Measurements from ENCODE around the gene TMUB1.

The TMUB1 gene

DNA sequence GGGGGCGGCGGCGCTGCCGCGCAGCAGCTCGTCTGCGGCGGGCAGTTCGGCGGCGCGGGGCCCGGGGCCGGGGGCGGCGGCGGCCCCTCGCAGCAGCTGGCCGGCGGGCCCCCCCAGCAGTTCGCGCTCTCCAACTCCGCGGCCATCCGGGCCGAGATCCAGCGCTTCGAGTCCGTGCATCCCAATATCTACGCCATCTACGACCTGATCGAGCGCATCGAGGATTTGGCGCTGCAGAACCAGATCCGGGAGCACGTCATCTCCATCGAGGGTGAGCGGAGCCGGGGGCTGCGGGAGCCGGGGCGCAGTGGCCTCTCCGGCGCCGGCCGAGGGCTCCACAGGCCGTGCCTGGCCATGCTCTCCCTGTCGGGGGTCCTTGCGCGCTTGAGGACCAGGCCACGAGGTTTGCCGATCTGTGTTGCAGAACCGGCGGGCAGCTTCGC, 3.5 kb upstream of the TMUB1 start:
- Histone ChIP-seq H3K4me1 (ENCODE audit: control insufficient read depth, insufficient read depth, low read length) (peaks cover 23% of the 10 kb centered on the region), H3K9ac (ENCODE audit: low read depth, low read length) (peak overlapping the region; percentile 37), H3K27me3 (ENCODE audit: control insufficient read depth, insufficient read depth, low read length) (peaks cover 47% of the 10 kb centered on the region), H3K36me3 (ENCODE audit: control insufficient read depth, insufficient read depth, low read length) (no peaks in the 10 kb centered on the region), H3K9me3 (ENCODE audit: control insufficient read depth, insufficient read depth, low read length) (no peaks in the 10 kb centered on the region), H3K4me3 (ENCODE audit: low read depth, low read length) (peak overlapping the region; percentile 70)

- Histone ChIP-seq H3K4me3 (ENCODE audit: low read depth, low read length) (peak within 1 kb of the TSS; percentile 72), H3K36me3 (ENCODE audit: control insufficient read depth, insufficient read depth, low read length) (no peaks in the 10 kb centered on the region), H3K9me3 (ENCODE audit: control insufficient read depth, insufficient read depth, low read length) (no peaks in the 10 kb centered on the region), H3K9ac (ENCODE audit: low read depth, low read length) (peak within 1 kb of the TSS; percentile 37), H3K4me1 (ENCODE audit: control insufficient read depth, insufficient read depth, low read length) (peaks cover 23% of the 10 kb centered on the region), H3K27me3 (ENCODE audit: control insufficient read depth, insufficient read depth, low read length) (peaks cover 47% of the 10 kb centered on the region)
Measured at GRCh38 chr7:151085691-151086620, 2.7 kb upstream of the TMUB1 start, which contains the start of gene AGAP3. Gene AGAP3 (plus strand): TSS chr7:151086475. CDS start chr7:151086742, 267 bp downstream.

GRCh38 chr7:151085329-151085690, 2.0 kb upstream of the TMUB1 start:
- Histone ChIP-seq H3K9ac (ENCODE audit: low read depth, low read length) (no peak overlapping the region), H3K27me3 (ENCODE audit: control insufficient read depth, insufficient read depth, low read length) (peaks cover 47% of the 10 kb centered on the region), H3K36me3 (ENCODE audit: control insufficient read depth, insufficient read depth, low read length) (no peaks in the 10 kb centered on the region), H3K4me1 (ENCODE audit: control insufficient read depth, insufficient read depth, low read length) (peaks cover 23% of the 10 kb centered on the region), H3K9me3 (ENCODE audit: control insufficient read depth, insufficient read depth, low read length) (no peaks in the 10 kb centered on the region), H3K4me3 (ENCODE audit: low read depth, low read length) (peak overlapping the region; percentile 72)

DNA sequence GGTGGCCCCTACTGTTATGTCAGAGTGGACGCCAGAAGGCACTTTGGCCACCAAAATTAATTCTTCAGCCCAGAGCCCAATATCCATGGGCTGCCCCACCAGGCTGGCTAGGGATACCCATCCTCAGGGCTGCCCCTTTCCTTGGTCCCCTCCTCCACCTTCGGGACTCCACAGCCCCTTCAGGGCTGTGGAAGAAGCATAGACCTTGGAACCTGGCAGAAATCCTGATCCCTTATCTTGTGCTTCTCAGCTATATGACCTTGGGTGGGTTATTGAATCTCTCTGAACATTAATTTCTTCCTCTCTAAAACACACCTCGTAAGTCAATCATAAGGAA, 499 bp upstream of the TMUB1 start:
- H3K9me3 ChIP-seq (ENCODE audit: control insufficient read depth, insufficient read depth, low read length): no peaks in the 10 kb centered on the region
- H3K36me3 ChIP-seq (ENCODE audit: control insufficient read depth, insufficient read depth, low read length): peaks cover 4% of the 10 kb centered on the region
- H3K9ac ChIP-seq (ENCODE audit: low read depth, low read length): no peak overlapping the region
- H3K27me3 ChIP-seq (ENCODE audit: control insufficient read depth, insufficient read depth, low read length): peaks cover 37% of the 10 kb centered on the region
- H3K4me3 ChIP-seq (ENCODE audit: low read depth, low read length): peak overlapping the region; percentile 62
- H3K4me1 ChIP-seq (ENCODE audit: control insufficient read depth, insufficient read depth, low read length): peaks cover 16% of the 10 kb centered on the region

- H3K9ac ChIP-seq (ENCODE audit: low read depth, low read length): peak overlapping the region; percentile 5
- peaks cover 8% of the 10 kb centered on the region for H3K4me1 ChIP-seq (ENCODE audit: control insufficient read depth, insufficient read depth, low read length)
- H3K36me3 ChIP-seq (ENCODE audit: control insufficient read depth, insufficient read depth, low read length): peaks cover 4% of the 10 kb centered on the region
- no peaks in the 10 kb centered on the region for H3K9me3 ChIP-seq (ENCODE audit: control insufficient read depth, insufficient read depth, low read length)
- H3K4me3 ChIP-seq (ENCODE audit: low read depth, low read length): peak overlapping the region; percentile 62
- peaks cover 24% of the 10 kb centered on the region for H3K27me3 ChIP-seq (ENCODE audit: control insufficient read depth, insufficient read depth, low read length)
Measured at GRCh38 chr7:151082141-151083070, 887 bp downstream of the TMUB1 start.

GRCh38 chr7:151081170-151082101, 1.9 kb downstream of the TMUB1 start:
- Histone ChIP-seq H3K9ac (ENCODE audit: low read depth, low read length) (peak overlapping the region; percentile 47), H3K9me3 (ENCODE audit: control insufficient read depth, insufficient read depth, low read length) (no peaks in the 10 kb centered on the region), H3K4me3 (ENCODE audit: low read depth, low read length) (peak overlapping the region; percentile 91), H3K36me3 (ENCODE audit: control insufficient read depth, insufficient read depth, low read length) (peaks cover 8% of the 10 kb centered on the region), H3K4me1 (ENCODE audit: control insufficient read depth, insufficient read depth, low read length) (peaks cover 8% of the 10 kb centered on the region), H3K27me3 (ENCODE audit: control insufficient read depth, insufficient read depth, low read length) (peaks cover 20% of the 10 kb centered on the region)

DNA sequence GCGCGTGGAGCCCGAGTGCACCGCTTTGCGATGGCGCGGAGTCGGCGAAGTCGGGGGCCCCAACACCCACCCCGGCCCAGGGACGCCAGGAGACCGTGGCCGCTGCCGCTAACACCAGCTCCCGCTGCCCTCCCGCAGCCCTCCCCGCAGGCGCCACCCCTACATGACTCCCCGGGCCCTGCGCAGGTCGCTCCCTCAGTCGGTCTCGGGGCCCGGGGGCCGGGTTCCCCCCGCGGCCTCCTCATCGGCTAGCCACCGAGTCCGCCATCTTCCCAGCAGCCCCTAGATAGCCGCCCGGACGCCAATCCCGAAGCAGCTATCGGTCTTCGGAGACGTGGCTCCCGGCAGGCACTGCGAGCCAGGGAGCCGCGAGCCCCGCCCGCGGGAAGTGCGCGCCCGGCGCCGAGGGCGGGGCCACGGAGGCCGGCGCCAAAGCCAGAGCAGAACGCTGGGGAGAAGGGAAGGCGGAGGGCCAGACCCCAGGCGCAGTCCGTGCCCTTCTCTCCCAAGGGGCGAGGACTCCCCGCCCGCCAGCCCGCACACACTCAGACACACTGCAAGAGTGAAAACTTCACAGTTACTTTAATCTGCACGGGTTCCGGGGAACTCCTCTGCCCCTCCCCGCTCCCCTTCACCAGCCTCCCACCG, 2.6 kb downstream of the TMUB1 start, which contains the start of gene FASTK:
TSS of gene FASTK (minus strand) at position 288 of the 648 bp plus-strand sequence. CDS start at position 245, 43 bp downstream.
- peaks cover 8% of the 10 kb centered on the region for H3K4me1 ChIP-seq (ENCODE audit: control insufficient read depth, insufficient read depth, low read length)
- peak within 1 kb of the TSS; percentile 90 for H3K9ac ChIP-seq (ENCODE audit: low read depth, low read length)
- H3K4me3 ChIP-seq (ENCODE audit: low read depth, low read length): peak within 1 kb of the TSS; percentile 91
- peaks cover 12% of the 10 kb centered on the region for H3K36me3 ChIP-seq (ENCODE audit: control insufficient read depth, insufficient read depth, low read length)
- no peaks in the 10 kb centered on the region for H3K9me3 ChIP-seq (ENCODE audit: control insufficient read depth, insufficient read depth, low read length)
- H3K27me3 ChIP-seq (ENCODE audit: control insufficient read depth, insufficient read depth, low read length): peaks cover 20% of the 10 kb centered on the region

GRCh38 chr7:151080067-151080521, 3.2 kb downstream of the TMUB1 start:
- peak overlapping the region; percentile 90 for H3K9ac ChIP-seq (ENCODE audit: low read depth, low read length)
- H3K36me3 ChIP-seq (ENCODE audit: control insufficient read depth, insufficient read depth, low read length): peaks cover 17% of the 10 kb centered on the region

DNA sequence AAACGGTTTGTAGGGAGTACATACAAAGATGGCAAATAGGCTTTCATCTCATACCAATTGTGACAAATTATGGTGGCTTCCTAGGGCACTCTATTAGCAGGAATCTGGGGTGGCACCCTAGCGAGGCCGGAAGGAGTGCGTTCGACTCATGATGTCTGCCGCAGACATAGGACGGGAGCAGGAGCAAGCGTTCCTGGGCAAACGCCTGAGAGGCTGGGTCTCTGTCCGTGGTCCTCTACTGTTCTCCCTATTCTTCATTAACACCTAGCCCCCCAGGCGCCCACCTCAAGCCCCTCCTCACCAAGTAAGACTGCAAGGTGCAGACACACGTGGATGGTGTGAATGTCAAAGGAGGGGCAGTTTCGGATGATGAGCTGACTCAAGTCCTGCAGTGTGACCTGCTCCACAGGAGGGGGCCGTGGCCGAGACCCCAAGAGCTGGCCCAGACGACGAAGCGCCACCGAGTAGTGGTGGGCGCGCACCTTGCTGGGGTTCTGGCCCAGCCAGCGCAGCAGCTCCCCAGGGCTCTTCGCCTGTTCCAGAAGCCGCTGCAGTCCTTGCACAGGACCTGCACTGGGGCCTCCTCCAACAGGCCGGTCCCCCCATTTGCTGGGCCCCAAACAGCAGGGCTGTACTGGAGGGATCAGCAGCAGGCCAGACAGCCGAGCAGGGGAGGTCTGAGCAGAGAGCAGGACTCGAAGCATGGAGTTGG, 3.9 kb downstream of the TMUB1 start:
- peak overlapping the region; percentile 90 for H3K9ac ChIP-seq (ENCODE audit: low read depth, low read length)
- H3K36me3 ChIP-seq (ENCODE audit: control insufficient read depth, insufficient read depth, low read length): peaks cover 24% of the 10 kb centered on the region
- peak overlapping the region; percentile 91 for H3K4me3 ChIP-seq (ENCODE audit: low read depth, low read length)
- H3K4me1 ChIP-seq (ENCODE audit: control insufficient read depth, insufficient read depth, low read length): peaks cover 4% of the 10 kb centered on the region
- no peaks in the 10 kb centered on the region for H3K9me3 ChIP-seq (ENCODE audit: control insufficient read depth, insufficient read depth, low read length)
- H3K27me3 ChIP-seq (ENCODE audit: control insufficient read depth, insufficient read depth, low read length): peaks cover 8% of the 10 kb centered on the region

More at GRCh38 chr7:151080067-151080521, 3.2 kb downstream of the TMUB1 start:
- H3K9me3 ChIP-seq (ENCODE audit: control insufficient read depth, insufficient read depth, low read length): no peaks in the 10 kb centered on the region
- peaks cover 14% of the 10 kb centered on the region for H3K27me3 ChIP-seq (ENCODE audit: control insufficient read depth, insufficient read depth, low read length)
- peak overlapping the region; percentile 91 for H3K4me3 ChIP-seq (ENCODE audit: low read depth, low read length)
- peaks cover 4% of the 10 kb centered on the region for H3K4me1 ChIP-seq (ENCODE audit: control insufficient read depth, insufficient read depth, low read length)

All from iPS-15b (cell line).